ENCODE results near the gene ZNF132. TPM values are rescaled to one million over a fixed set of nuclear protein-coding genes. Genes with fewer than 3 reads are reported as not detected.

ZNF132 gene
- total RNA-seq, 1 experiment from 2014 or later: 2.6 TPM

DNA sequence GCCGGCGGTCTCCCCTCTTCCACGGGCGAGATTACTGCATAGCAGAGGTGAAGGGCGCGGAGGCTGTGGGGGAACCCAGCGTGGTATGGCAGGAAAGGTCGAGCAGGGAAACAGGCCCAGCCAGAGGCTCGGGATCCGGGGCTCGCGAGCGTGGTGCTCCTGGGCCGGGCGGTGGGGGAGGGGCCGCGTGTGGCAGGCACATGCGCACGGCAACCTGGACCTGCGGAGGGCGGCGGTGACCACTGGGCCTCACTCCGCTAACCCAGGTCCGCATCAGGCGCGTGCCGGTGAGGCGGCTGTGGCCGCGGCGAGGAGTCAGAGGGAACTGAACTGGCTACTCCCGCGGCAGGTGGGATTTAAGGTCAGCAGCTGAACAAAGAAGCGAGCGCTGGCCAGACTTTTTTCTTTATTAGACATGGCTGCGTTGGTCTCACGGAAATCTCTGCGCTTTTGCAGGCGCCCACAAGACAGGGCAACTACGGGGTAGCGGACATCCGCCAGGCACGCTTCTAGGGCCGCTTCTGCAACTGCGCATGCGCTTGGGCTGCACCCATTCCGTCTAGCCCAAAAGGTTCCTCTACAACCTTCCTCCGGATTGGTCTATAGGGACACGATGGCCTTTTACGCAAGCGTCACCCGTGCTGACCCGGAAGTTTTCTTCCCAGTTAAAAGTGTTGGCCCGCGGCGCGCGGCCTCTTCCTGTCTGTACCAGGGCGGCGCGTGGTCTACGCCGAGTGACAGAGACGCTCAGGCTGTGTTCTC, 53.2 kb downstream of the ZNF132 start, which contains the start of gene RPS5 (continued):
- TF ChIP-seq, protein P1, sequence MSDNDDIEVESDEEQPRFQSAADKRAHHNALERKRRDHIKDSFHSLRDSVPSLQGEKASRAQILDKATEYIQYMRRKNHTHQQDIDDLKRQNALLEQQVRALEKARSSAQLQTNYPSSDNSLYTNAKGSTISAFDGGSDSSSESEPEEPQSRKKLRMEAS (CRISPR knock-in tag; IDR thresholded peaks at IDR 0.05): peak; percentile 93
- TF ChIP-seq, protein P2, sequence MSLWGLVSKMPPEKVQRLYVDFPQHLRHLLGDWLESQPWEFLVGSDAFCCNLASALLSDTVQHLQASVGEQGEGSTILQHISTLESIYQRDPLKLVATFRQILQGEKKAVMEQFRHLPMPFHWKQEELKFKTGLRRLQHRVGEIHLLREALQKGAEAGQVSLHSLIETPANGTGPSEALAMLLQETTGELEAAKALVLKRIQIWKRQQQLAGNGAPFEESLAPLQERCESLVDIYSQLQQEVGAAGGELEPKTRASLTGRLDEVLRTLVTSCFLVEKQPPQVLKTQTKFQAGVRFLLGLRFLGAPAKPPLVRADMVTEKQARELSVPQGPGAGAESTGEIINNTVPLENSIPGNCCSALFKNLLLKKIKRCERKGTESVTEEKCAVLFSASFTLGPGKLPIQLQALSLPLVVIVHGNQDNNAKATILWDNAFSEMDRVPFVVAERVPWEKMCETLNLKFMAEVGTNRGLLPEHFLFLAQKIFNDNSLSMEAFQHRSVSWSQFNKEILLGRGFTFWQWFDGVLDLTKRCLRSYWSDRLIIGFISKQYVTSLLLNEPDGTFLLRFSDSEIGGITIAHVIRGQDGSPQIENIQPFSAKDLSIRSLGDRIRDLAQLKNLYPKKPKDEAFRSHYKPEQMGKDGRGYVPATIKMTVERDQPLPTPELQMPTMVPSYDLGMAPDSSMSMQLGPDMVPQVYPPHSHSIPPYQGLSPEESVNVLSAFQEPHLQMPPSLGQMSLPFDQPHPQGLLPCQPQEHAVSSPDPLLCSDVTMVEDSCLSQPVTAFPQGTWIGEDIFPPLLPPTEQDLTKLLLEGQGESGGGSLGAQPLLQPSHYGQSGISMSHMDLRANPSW (CRISPR knock-in tag; conservative IDR thresholded peaks at IDR 0.05; ENCODE audit: low read depth): no peak
- peak; percentile 39; the same call in 1 of the 2 replicates for TF ChIP-seq ETV6 (CRISPR knock-in tag; IDR thresholded peaks at IDR 0.05)
- no peak for TF ChIP-seq ZNF416 (CRISPR knock-in tag; IDR thresholded peaks at IDR 0.05)
- TF ChIP-seq ZNF138 (CRISPR knock-in tag; conservative IDR thresholded peaks at IDR 0.05): no peak; the same call in 1 of the 2 replicates
- TF ChIP-seq CREM (CRISPR knock-in tag; IDR thresholded peaks at IDR 0.05): peak; percentile 82
- peak; percentile 70; the same call in 1 of the 2 replicates for TF ChIP-seq NFE2L1 (CRISPR knock-in tag; IDR thresholded peaks at IDR 0.05)
- TF ChIP-seq MXD4 (CRISPR knock-in tag; IDR thresholded peaks at IDR 0.05; ENCODE audit: borderline replicate concordance): no peak
- TF ChIP-seq, protein P3, sequence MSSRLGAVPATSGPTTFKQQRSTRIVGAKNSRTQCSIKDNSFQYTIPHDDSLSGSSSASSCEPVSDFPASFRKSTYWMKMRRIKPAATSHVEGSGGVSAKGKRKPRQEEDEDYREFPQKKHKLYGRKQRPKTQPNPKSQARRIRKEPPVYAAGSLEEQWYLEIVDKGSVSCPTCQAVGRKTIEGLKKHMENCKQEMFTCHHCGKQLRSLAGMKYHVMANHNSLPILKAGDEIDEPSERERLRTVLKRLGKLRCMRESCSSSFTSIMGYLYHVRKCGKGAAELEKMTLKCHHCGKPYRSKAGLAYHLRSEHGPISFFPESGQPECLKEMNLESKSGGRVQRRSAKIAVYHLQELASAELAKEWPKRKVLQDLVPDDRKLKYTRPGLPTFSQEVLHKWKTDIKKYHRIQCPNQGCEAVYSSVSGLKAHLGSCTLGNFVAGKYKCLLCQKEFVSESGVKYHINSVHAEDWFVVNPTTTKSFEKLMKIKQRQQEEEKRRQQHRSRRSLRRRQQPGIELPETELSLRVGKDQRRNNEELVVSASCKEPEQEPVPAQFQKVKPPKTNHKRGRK (CRISPR knock-in tag; IDR thresholded peaks at IDR 0.05; ENCODE audit: borderline replicate concordance): no peak
- TF ChIP-seq, protein P4, sequence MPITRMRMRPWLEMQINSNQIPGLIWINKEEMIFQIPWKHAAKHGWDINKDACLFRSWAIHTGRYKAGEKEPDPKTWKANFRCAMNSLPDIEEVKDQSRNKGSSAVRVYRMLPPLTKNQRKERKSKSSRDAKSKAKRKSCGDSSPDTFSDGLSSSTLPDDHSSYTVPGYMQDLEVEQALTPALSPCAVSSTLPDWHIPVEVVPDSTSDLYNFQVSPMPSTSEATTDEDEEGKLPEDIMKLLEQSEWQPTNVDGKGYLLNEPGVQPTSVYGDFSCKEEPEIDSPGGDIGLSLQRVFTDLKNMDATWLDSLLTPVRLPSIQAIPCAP (CRISPR knock-in tag; IDR thresholded peaks at IDR 0.05): peak; percentile 80
- TF ChIP-seq, protein P5, sequence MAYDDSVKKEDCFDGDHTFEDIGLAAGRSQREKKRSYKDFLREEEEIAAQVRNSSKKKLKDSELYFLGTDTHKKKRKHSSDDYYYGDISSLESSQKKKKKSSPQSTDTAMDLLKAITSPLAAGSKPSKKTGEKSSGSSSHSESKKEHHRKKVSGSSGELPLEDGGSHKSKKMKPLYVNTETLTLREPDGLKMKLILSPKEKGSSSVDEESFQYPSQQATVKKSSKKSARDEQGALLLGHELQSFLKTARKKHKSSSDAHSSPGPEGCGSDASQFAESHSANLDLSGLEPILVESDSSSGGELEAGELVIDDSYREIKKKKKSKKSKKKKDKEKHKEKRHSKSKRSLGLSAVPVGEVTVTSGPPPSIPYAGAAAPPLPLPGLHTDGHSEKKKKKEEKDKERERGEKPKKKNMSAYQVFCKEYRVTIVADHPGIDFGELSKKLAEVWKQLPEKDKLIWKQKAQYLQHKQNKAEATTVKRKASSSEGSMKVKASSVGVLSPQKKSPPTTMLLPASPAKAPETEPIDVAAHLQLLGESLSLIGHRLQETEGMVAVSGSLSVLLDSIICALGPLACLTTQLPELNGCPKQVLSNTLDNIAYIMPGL (CRISPR knock-in tag; IDR thresholded peaks at IDR 0.05): peak; percentile 74; the same call in 1 of the 2 replicates
- TF ChIP-seq, protein P6, sequence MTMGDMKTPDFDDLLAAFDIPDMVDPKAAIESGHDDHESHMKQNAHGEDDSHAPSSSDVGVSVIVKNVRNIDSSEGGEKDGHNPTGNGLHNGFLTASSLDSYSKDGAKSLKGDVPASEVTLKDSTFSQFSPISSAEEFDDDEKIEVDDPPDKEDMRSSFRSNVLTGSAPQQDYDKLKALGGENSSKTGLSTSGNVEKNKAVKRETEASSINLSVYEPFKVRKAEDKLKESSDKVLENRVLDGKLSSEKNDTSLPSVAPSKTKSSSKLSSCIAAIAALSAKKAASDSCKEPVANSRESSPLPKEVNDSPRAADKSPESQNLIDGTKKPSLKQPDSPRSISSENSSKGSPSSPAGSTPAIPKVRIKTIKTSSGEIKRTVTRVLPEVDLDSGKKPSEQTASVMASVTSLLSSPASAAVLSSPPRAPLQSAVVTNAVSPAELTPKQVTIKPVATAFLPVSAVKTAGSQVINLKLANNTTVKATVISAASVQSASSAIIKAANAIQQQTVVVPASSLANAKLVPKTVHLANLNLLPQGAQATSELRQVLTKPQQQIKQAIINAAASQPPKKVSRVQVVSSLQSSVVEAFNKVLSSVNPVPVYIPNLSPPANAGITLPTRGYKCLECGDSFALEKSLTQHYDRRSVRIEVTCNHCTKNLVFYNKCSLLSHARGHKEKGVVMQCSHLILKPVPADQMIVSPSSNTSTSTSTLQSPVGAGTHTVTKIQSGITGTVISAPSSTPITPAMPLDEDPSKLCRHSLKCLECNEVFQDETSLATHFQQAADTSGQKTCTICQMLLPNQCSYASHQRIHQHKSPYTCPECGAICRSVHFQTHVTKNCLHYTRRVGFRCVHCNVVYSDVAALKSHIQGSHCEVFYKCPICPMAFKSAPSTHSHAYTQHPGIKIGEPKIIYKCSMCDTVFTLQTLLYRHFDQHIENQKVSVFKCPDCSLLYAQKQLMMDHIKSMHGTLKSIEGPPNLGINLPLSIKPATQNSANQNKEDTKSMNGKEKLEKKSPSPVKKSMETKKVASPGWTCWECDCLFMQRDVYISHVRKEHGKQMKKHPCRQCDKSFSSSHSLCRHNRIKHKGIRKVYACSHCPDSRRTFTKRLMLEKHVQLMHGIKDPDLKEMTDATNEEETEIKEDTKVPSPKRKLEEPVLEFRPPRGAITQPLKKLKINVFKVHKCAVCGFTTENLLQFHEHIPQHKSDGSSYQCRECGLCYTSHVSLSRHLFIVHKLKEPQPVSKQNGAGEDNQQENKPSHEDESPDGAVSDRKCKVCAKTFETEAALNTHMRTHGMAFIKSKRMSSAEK (CRISPR knock-in tag; IDR thresholded peaks at IDR 0.05; ENCODE audit: borderline replicate concordance): no peak
- TF ChIP-seq, protein P7, sequence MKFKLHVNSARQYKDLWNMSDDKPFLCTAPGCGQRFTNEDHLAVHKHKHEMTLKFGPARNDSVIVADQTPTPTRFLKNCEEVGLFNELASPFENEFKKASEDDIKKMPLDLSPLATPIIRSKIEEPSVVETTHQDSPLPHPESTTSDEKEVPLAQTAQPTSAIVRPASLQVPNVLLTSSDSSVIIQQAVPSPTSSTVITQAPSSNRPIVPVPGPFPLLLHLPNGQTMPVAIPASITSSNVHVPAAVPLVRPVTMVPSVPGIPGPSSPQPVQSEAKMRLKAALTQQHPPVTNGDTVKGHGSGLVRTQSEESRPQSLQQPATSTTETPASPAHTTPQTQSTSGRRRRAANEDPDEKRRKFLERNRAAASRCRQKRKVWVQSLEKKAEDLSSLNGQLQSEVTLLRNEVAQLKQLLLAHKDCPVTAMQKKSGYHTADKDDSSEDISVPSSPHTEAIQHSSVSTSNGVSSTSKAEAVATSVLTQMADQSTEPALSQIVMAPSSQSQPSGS (CRISPR knock-in tag; IDR thresholded peaks at IDR 0.05; ENCODE audit: borderline replicate concordance, low read depth): no peak
- TF ChIP-seq, protein P8, sequence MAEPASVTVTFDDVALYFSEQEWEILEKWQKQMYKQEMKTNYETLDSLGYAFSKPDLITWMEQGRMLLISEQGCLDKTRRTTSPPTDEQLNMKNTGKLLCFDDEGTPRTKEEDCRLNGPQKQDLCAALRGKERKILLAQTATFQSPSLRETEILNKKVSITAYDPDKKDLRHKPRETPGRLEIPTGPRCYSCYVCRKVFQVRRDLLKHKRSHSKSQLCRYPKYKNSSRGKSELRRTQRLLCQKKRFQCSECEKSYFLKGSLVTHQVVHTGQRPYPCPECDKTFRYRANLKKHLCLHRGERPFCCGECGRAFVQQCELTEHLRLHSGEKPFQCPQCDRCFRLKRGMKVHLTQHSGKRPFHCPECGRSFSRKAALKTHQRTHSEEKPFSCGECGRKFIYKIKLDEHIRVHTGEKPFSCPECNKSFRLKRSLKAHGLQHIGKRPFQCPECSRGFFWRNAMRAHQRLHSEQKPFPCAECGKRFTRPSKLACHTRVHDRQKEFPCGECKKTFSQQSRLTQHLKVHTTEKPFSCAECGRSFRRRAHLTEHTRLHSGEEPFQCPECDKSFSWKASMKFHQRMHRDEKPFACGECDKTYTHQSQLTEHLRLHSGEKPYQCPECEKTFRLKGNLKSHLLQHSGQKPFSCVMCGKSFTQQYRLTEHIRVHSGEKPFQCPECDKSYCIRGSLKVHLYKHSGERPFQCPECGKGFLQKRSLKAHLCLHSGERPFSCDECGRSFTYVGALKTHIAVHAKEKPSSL (CRISPR knock-in tag; conservative IDR thresholded peaks at IDR 0.05): no peak
- TF ChIP-seq GRHL2 (CRISPR knock-in tag; IDR thresholded peaks at IDR 0.05; ENCODE audit: insufficient replicate concordance, severe bottlenecking): no peak
- TF ChIP-seq, protein P9, sequence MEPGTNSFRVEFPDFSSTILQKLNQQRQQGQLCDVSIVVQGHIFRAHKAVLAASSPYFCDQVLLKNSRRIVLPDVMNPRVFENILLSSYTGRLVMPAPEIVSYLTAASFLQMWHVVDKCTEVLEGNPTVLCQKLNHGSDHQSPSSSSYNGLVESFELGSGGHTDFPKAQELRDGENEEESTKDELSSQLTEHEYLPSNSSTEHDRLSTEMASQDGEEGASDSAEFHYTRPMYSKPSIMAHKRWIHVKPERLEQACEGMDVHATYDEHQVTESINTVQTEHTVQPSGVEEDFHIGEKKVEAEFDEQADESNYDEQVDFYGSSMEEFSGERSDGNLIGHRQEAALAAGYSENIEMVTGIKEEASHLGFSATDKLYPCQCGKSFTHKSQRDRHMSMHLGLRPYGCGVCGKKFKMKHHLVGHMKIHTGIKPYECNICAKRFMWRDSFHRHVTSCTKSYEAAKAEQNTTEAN (CRISPR knock-in tag; IDR thresholded peaks at IDR 0.05): 0 out of 2 replicates have a peak, but pooled peaks have one; percentile 75
- no peak for TF ChIP-seq NR1H2 (CRISPR knock-in tag; IDR thresholded peaks at IDR 0.05)
